SK-N-SH (cell line): ENCODE data around the gene FABP7. TPM values are rescaled to one million over a fixed set of nuclear protein-coding genes. Genes with fewer than 3 reads are reported as not detected.

ENCODE experiments used
- CTCF ChIA-PET: fragments of 300-600, 350-600 bp; formaldehyde crosslinking; extraction: SDS; loops from one replicate; lab custom pipeline; 2021; lab: Yijun Ruan, JAX
- POLR2A ChIA-PET: fragments of 350-600 bp; sonication (Branson Sonifier 250); formaldehyde crosslinking; extraction: SDS; loops from one replicate; lab custom pipeline; 2020; ENCODE audit warnings: antibody characterized with exemption, inconsistent platforms; lab: Yijun Ruan, JAX
- DNase-seq: peaks from one replicate; pipeline ENCODE4 v3.0.0; 2012
- H2AFZ ChIP-seq: fragments of 200-600 bp; sonication (generic); 2 replicates; pipeline ENCODE4 v1.8.1; 2016; ENCODE audit warnings: antibody characterized with exemption, mild to moderate bottlenecking, low read depth
- H3F3A ChIP-seq: fragments of 200-600 bp; sonication (generic); replicated peaks from 2 replicates; pipeline ENCODE3; 2016; ENCODE audit warnings: antibody characterized with exemption, mild to moderate bottlenecking; ENCODE audit not compliant: insufficient read depth
- H3K27ac ChIP-seq, 2 experiments: fragments of 200-500 bp in 1 of 2; fragments of 200-600 bp in 1 of 2; sonication (Bioruptor generic) in 1 of 2; sonication (generic), shearing (Covaris generic) in 1 of 2; 2 replicates each; pipeline versions ENCODE4 v1.5.1 to v1.6.1; 2014 to 2016; ENCODE audit warnings: low read depth in 2 of 2, inconsistent platforms in 1 of 2, low read length in 1 of 2, mild to moderate bottlenecking in 1 of 2, mixed read lengths in 1 of 2
- H3K27me3 ChIP-seq: fragments of 200-600 bp; sonication (generic), shearing (Covaris generic); 2 replicates; pipeline ENCODE4 v1.6.1; 2016; ENCODE audit warnings: mixed run types; ENCODE audit not compliant: insufficient read depth
- H3K36me3 ChIP-seq, 2 experiments: fragments of 200-500 bp in 1 of 2; fragments of 200-600 bp in 1 of 2; sonication (Bioruptor generic) in 1 of 2; sonication (generic) in 1 of 2; replicated peaks in 1 of 2; 2 replicates each; pipeline versions ENCODE3 to v1.5.1; 2014 to 2016; ENCODE audit warnings: low read length in 1 of 2, mild to moderate bottlenecking in 1 of 2; ENCODE audit not compliant: insufficient read depth in 2 of 2, control insufficient read depth in 1 of 2
- H3K4me1 ChIP-seq, 2 experiments: fragments of 200-500 bp in 1 of 2; fragments of 200-600 bp in 1 of 2; sonication (Bioruptor generic) in 1 of 2; sonication (generic), shearing (Covaris generic) in 1 of 2; 2 replicates each; pipeline versions ENCODE4 v1.5.1 to v1.6.1; 2014 to 2016; ENCODE audit warnings: low read depth in 1 of 2, low read length in 1 of 2, mixed run types in 1 of 2; ENCODE audit not compliant: insufficient read depth in 2 of 2, control insufficient read depth in 1 of 2
- H3K4me2 ChIP-seq: fragments of 200-600 bp; sonication (generic), shearing (Covaris generic); 2 replicates; pipeline ENCODE4 v1.6.1; 2017; ENCODE audit warnings: mixed run types
- H3K4me3 ChIP-seq, 2 experiments: fragments of 200-500 bp in 1 of 2; fragments of 200-600 bp in 1 of 2; sonication (Bioruptor generic) in 1 of 2; sonication (generic), shearing (Covaris generic) in 1 of 2; 2 replicates each; pipeline versions ENCODE4 v1.5.1 to v1.8.1; 2014 to 2016; ENCODE audit warnings: low read depth in 2 of 2, inconsistent platforms in 1 of 2, low read length in 1 of 2, mild to moderate bottlenecking in 1 of 2, mixed read lengths in 1 of 2, moderate library complexity in 1 of 2
- H3K79me2 ChIP-seq: fragments of 200-600 bp; sonication (generic); 2 replicates; pipeline ENCODE4 v1.8.1; 2017; ENCODE audit warnings: mild to moderate bottlenecking; ENCODE audit not compliant: insufficient read depth
- H3K9ac ChIP-seq: fragments of 200-600 bp; sonication (generic); 2 replicates; pipeline ENCODE4 v1.6.1; 2017; ENCODE audit warnings: mixed run types
- H3K9me2 ChIP-seq: fragments of 200-600 bp; sonication (generic); 2 replicates; pipeline ENCODE4 v1.6.1; 2017; ENCODE audit warnings: mixed run types
- H3K9me3 ChIP-seq: fragments of 200-600 bp; sonication (generic); 2 replicates; pipeline ENCODE4 v1.6.1; 2017; ENCODE audit warnings: mixed run types, mild to moderate bottlenecking, moderate library complexity
- H4K20me1 ChIP-seq: fragments of 200-600 bp; sonication (generic); 2 replicates; pipeline ENCODE4 v1.6.1; 2017; ENCODE audit warnings: mild to moderate bottlenecking, mixed run types; ENCODE audit not compliant: insufficient read depth
- CHD2 ChIP-seq: fragments of 150-350 bp; IDR thresholded peaks from 2 replicates; pipeline ENCODE4 v1.6.1; 2018; ENCODE audit warnings: low read length; ENCODE audit not compliant: partially characterized antibody
- ELF1 ChIP-seq: IDR thresholded peaks from 2 replicates; pipeline ENCODE4 v1.4.0; 2012
- EP300 ChIP-seq, 2 experiments: IDR thresholded peaks; 2 replicates each; pipeline versions ENCODE4 v1.4.0 to v1.6.1; 2012; ENCODE audit warnings: borderline replicate concordance in 1 of 2, low read depth in 1 of 2, low read length in 1 of 2
- FOXJ3 ChIP-seq: sonication (generic); formaldehyde crosslinking; IDR thresholded peaks from 2 replicates; pipeline ENCODE4 v1.5.1; 2020; ENCODE audit warnings: mild to moderate bottlenecking, missing genetic modification reagents
- GABPA ChIP-seq: IDR thresholded peaks from 2 replicates; pipeline ENCODE4 v1.4.0; 2012; ENCODE audit warnings: low read depth, mild to moderate bottlenecking
- JUND ChIP-seq: IDR thresholded peaks from 2 replicates; pipeline ENCODE4 v1.4.0; 2012
- MEF2A ChIP-seq: IDR thresholded peaks from 2 replicates; pipeline ENCODE4 v1.4.0; 2012; ENCODE audit warnings: low read depth, borderline replicate concordance
- RAD21 ChIP-seq: IDR thresholded peaks from 2 replicates; pipeline ENCODE4 v1.6.1; 2012; ENCODE audit warnings: mild to moderate bottlenecking, low read length
- TCF12 ChIP-seq: IDR thresholded peaks from 2 replicates; pipeline ENCODE4 v1.4.0; 2012
- WGBS: methylation state at CpG from one replicate; pipeline ENCODE4 v1.1.6; 2017; ENCODE audit warnings: low lambda C conversion rate; 5-methylcytosine and 5-hydroxymethylcytosine counted together
- polyA plus RNA-seq, 3 experiments: library from polyadenylated mRNA; depleted of rRNA; stranded (reverse); fragments of >200 nt; gene quantifications; 2 replicates each; pipeline ENCODE4 v1.2.3, GENCODE V29; 2012
- TF ChIP-seq, protein P1 (sequence below): fragments of 150-350 bp; IDR thresholded peaks from 2 replicates; pipeline ENCODE4 v1.6.1; 2017; ENCODE audit warnings: antibody characterized with exemption, low read length, low read depth, borderline replicate concordance
- TF ChIP-seq, protein P2 (sequence below): fragments of 150-350 bp; IDR thresholded peaks from 2 replicates; pipeline ENCODE4 v1.6.1; 2016; ENCODE audit warnings: mild to moderate bottlenecking, low read depth, low read length
- TF ChIP-seq, protein P3 (sequence below): IDR thresholded peaks from 2 replicates; pipeline ENCODE4 v1.4.0; 2012; ENCODE audit warnings: low read depth, borderline replicate concordance

FABP7 gene
- polyA plus RNA-seq, 1 of the 3 experiments (the other 2 are of a cell fraction): not detected

DNA sequence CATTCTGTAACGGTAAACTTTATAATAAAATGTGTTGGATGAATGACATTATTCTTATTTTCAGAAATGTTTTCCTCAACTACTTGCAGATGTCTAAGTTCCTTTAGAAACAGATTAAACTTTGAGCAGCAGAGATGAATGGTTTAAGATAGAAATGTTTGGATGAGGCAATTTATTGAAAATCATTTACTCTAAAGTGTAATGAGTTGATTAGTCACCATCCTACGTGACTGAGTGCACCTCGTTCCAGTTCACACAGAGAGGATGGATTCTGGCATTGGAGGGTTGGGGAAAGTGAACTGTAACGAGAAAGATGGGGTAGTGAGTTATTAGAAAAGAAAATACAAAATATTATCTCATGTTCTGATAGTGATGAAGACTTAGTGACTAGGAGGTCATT lies 38.2 kb downstream of the FABP7 start (continued):
- TF ChIP-seq, protein P1, sequence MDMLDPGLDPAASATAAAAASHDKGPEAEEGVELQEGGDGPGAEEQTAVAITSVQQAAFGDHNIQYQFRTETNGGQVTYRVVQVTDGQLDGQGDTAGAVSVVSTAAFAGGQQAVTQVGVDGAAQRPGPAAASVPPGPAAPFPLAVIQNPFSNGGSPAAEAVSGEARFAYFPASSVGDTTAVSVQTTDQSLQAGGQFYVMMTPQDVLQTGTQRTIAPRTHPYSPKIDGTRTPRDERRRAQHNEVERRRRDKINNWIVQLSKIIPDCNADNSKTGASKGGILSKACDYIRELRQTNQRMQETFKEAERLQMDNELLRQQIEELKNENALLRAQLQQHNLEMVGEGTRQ: no peak
- TF ChIP-seq MEF2A (no peak), GABPA (no peak), EP300 (IDR thresholded peaks at IDR 0.05; ENCODE audit: borderline replicate concordance in 1 of 2, low read depth in 1 of 2, low read length in 1 of 2) (no peak), ELF1 (no peak), FOXJ3 (no peak), TCF12 (no peak), RAD21 (no peak), JUND (no peak), CHD2 (no peak)

DNA sequence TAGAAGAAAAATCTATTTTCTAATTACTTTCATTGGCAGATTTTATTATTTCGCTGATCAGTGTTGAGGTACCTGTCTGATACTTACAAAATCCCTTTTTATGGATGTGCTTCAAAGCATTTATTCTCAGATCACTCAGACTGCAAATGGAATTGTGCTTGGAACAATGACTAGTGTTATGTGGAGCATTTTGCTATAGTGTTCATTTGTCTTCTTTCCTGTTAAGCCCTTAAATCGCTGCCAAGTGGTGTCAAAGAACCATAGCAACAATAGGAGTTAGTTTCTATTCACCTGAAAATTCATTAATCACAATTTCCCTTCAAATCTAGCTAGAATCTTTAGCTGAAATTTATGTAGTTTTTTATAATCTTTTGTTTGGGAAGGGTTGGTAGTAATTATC lies 39.4 kb downstream of the FABP7 start:
- no peak overlapping the region for H3K4me3 ChIP-seq
- no peaks in the 10 kb centered on the region; the same call in 1 of the 2 replicates for H3K27me3 ChIP-seq
- ChIA-PET POLR2A (no interaction called here), CTCF (interaction anchor here (1.6 kb wide), 1 partner anchor 9 kb away, joined by 4 read pairs; no protein-coding TSS in a partner anchor)
- H3K79me2 ChIP-seq: no peaks in the 10 kb centered on the region
- no peaks in the 10 kb centered on the region for H3K36me3 ChIP-seq
- no peak overlapping the region for H3K4me2 ChIP-seq
- no peaks in the 10 kb centered on the region for H3K9me2 ChIP-seq
- no peaks in the 10 kb centered on the region for H3F3A ChIP-seq
- H3K27ac ChIP-seq: no peak overlapping the region
- 5% methylated on average over 2 of the region's 2 CpGs for WGBS
- H3K9me3 ChIP-seq: no peaks in the 10 kb centered on the region
- H4K20me1 ChIP-seq: no peaks in the 10 kb centered on the region
- no peak overlapping the region for H3K9ac ChIP-seq
- H2AFZ ChIP-seq: no peak overlapping the region
- no peaks in the 10 kb centered on the region; a peak in 1 of 4 replicates for H3K4me1 ChIP-seq
- DNase-seq: no peak
- no peak for TF ChIP-seq ELF1
- TF ChIP-seq, protein P2, sequence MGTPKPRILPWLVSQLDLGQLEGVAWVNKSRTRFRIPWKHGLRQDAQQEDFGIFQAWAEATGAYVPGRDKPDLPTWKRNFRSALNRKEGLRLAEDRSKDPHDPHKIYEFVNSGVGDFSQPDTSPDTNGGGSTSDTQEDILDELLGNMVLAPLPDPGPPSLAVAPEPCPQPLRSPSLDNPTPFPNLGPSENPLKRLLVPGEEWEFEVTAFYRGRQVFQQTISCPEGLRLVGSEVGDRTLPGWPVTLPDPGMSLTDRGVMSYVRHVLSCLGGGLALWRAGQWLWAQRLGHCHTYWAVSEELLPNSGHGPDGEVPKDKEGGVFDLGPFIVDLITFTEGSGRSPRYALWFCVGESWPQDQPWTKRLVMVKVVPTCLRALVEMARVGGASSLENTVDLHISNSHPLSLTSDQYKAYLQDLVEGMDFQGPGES: no peak
- TF ChIP-seq TCF12: no peak

GRCh38 chr6:122821095-122821494 lies 41.6 kb downstream of the FABP7 start:
- WGBS: 16% methylated on average over 2 of the region's 2 CpGs
- H4K20me1 ChIP-seq: no peaks in the 10 kb centered on the region
- H3K4me2 ChIP-seq: no peak overlapping the region
- ChIA-PET CTCF (no interaction called here), POLR2A (no interaction called here)
- H3K36me3 ChIP-seq: no peaks in the 10 kb centered on the region
- H3K27me3 ChIP-seq: no peaks in the 10 kb centered on the region; the same call in 1 of the 2 replicates
- no peak overlapping the region for H3K9ac ChIP-seq
- no peaks in the 10 kb centered on the region for H3K79me2 ChIP-seq
- no peaks in the 10 kb centered on the region; a peak in 1 of 4 replicates for H3K4me1 ChIP-seq
- DNase-seq: no peak
- no peaks in the 10 kb centered on the region for H3K9me2 ChIP-seq
- H3K4me3 ChIP-seq: no peak overlapping the region
- H3F3A ChIP-seq: no peaks in the 10 kb centered on the region
- no peak overlapping the region for H3K27ac ChIP-seq
- no peaks in the 10 kb centered on the region for H3K9me3 ChIP-seq
- H2AFZ ChIP-seq: no peak overlapping the region
- TF ChIP-seq, protein P3, sequence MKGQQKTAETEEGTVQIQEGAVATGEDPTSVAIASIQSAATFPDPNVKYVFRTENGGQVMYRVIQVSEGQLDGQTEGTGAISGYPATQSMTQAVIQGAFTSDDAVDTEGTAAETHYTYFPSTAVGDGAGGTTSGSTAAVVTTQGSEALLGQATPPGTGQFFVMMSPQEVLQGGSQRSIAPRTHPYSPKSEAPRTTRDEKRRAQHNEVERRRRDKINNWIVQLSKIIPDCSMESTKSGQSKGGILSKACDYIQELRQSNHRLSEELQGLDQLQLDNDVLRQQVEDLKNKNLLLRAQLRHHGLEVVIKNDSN: no peak
